HG03103 (cell line): ENCODE data around the gene MACROD1.
"Not testable (repeated sequence)": the region's sequence is repeated elsewhere in the genome, so short reads cannot be mapped to it uniquely, and the experiment has no call there.

ENCODE experiments used
- ATAC-seq: cut with Tn5 transposase; IDR thresholded peaks from one replicate; pipeline ENCODE4 v1.9.1; 2021; ENCODE audit warnings: low read depth; ENCODE audit not compliant: unreplicated experiment

Gene MACROD1

GRCh38 chr11:64060263-64060860 lies 105.6 kb downstream of the MACROD1 start:
- no peak for ATAC-seq

DNA sequence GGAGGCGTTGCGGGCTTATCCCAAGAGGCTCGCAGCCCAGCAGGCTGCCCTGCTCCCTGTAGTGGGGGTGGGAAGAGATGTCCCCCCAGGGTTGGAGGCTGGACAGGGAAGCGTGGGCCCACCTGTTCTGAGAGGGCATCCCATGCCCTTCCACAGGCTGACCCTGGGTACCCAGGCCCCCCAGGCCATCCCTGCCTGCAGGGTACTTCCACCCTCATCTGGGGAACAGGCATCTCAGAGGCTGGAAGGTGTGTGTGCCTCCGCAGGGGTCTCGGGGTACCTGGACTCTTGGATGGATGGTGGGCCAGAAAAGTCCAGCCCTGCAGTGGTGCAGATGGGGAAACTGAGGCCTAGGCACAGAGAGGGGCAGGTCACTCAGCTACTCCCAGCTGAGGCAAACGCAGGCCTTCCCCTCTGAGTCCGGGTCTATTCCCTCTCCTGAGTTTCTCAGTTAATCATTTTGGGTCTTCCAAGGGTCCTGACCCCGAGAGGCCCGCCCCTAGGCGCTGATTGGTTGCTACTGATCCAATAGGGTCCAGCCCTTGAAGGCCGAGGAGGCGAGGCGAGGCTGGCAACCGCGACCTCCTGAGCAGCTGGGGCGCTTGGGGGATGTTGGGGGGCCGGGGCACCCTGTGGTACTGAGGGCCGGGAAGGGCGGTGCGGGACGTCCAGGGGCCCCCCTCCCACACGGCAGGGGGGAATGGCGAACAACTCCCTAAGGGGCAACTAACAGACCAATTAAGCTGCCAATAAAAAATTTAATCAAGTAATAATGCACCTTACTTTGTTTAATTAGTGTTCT lies 106.4 kb downstream of the MACROD1 start:
- no peak for ATAC-seq

- ATAC-seq, result no peak
Observed at GRCh38 chr11:64058494-64058893, 107.4 kb downstream of the MACROD1 start.

- no peak for ATAC-seq
Observed at GRCh38 chr11:64057890-64058289, 108.0 kb downstream of the MACROD1 start.

DNA sequence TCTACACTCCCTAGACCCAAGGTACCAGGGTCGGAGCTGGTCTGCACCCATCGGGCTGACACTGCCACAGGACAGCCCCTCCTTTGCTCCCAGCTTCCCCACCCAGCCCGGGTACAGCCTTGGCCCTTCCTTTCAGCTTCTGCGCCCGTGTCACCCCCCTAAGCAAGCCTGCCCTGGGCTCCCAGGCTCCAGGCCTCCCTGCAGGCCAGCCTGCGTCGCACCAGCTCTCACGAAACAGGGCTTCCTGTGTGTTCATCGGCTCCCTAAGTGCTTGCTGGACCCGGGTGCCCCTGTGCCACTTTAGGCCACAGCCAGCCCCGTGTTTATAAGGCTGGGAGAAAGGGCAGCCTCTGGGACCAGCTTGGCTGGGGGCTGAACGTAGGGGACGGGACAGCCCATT lies 109.1 kb downstream of the MACROD1 start:
- no peak for ATAC-seq

DNA sequence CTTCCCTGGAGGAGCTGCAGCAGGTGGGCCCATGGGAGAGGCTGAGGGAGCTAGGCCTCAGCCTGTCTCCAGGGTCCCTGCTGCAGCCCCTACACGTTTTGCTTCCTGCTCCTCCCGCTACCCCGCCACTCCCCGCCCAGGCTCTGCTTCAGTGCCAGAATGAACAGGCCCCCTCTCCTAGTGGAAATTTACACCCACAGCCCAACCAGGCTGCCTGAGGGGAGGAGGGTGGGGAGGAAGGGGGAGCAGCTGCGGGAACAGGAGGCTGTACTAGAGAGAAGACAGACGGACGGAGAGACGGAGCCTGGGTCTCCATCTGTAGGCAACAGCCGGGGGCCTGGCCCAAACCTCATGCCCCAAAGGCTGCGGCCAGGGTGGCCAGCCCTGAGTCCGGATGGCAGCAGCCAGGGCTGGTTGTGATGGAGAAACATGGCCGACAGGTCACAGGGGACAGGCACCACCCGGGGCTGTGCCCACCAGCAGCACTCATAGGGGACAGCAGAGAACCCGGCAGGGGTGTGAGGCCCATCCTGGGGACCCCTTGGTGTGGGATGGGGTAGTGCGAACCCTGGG lies 109.6 kb downstream of the MACROD1 start:
- no peak for ATAC-seq

- ATAC-seq, result no peak
Observed at GRCh38 chr11:64055077-64055476, 110.8 kb downstream of the MACROD1 start.

- no peak for ATAC-seq
Observed at GRCh38 chr11:64053699-64054098, 112.2 kb downstream of the MACROD1 start.

GRCh38 chr11:64052938-64053622 lies 112.8 kb downstream of the MACROD1 start:
- ATAC-seq, result no peak

DNA sequence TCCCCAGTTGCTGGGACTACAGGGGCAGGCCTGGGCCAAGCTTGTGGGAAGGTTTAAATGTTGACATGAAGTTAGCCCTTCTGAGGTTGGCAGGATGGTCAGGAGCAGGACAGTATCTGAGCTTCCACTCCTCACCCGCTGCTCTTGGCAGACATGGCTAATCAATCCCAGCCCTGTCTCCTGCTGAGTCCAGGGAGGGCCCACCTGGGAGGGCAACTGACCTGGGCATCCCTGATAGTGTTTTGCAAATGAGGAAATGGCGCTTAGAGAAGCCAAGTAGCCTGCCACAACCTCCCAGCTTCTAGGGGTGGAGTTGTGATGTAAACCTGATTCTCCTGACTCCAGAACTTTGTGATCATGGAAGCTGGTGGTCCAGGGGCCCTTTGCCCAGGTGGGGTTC lies 113.5 kb downstream of the MACROD1 start:
- no peak for ATAC-seq

DNA sequence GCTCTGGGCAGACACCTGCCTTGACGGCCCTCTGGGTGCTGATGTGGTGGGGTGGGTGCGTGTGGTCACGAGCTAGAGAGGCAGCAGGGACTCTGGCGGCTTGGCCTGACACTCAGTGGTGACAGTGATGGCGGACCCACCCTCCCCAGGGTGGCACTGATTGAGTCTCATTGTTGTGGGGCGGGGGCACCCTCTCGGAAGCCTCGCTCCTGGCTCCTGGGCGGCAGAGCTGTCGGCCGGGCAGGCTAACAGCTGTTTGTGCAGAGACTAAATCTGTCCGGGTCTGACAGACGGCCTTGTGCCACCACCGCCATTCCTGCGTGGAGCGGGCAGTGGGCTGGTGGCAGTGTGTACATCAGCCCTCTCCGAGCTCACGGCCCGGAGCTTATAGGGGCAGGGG lies 114.6 kb downstream of the MACROD1 start:
- no peak for ATAC-seq

DNA sequence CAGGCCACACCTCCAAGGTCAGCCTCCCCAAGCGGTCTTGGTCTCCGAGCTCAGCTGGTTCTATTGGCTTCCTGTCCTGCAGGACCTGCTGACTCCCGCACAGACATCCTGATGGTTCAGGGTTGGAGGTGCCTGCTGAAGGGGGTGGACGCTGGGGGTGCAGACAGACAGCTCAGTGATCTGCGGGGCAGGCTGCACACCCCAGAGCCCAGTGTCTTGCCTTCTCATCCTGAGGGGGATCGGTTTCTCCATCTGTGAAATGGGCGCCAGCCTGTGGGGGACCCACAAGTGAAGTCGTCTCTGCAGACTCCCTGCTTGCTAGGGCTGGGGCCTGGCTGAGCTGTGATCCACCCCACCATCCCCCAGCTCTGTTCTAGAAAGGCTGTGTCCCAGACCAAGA lies 116.4 kb downstream of the MACROD1 start:
- no peak for ATAC-seq

DNA sequence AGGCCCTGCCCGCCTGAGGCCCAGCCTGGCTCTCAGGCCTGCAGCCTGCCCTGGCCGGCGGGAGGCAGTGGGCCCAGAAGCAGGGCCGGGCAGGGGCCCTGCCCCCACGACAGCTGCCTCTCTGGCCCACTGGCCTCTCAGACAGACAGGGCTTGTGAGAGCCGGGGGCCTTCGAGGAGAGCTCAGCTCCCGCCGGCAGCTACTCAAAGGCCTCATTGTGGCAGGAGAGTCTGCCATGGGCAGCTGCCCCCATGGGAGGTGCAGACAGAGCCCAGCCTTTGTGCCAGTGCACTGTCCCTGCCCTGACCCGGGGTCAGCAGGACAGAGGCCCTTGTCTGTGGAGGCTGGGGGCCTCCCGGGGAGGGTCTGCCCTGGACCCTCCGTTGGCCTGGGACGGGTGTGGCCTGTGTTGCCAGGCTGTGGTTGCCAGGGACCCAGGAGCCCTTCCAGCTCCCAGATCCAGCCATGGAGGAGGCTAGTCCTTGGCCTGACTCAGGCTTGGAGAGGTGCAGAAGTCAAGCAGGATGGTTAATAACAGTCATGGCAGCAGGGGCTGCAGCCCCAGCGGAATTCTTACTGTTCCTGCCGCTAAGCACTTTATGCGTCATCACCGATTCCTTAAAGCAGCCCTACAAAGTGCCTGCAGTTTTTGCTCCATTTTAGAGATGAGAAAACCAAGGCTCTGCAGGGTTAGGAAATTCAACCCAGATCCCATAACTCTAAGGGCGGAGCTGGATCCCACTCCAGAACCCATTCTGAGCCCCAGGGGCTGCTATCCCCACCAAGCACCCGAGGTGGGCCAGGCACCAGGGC lies 117.7 kb downstream of the MACROD1 start:
- ATAC-seq, result no peak

GRCh38 chr11:64047373-64047772 lies 118.5 kb downstream of the MACROD1 start:
- ATAC-seq, result not testable (repeated sequence)

- no peak for ATAC-seq
Observed at GRCh38 chr11:64045700-64046099, 120.2 kb downstream of the MACROD1 start.

DNA sequence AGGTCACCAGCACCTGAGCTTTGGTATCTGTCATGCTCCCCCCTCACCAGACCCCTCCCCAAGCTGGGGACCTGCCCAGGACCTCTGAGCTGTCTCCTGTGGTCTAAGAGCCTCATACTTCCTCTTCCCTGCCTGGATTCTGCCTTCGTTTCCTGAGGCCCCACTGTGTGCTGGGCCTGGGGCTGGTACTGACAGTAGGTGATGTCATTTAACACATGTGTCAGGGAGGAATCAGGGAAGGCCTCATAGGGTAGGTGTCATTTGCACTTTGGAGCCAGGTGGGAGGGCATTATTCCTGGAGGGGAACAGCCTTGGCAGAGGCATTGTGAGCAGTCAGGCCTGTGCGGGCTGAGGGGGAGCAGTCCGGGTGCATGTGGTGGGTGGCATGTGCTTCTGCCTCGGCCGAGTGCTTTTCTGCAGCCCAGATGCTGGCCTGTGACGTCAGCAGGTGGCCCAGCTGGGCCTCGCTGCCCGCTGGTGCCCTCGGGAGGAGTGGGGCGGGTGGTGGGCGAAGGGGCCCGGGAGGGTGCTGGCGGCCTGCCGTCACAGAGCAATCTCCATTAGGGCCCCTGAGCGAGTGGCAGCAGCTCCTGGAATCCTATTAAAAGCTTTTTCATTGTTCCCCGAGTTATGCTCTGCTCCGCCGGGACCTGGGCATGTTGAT lies 121.1 kb downstream of the MACROD1 start:
- ATAC-seq, result no peak

GRCh38 chr11:64043545-64043944 lies 122.4 kb downstream of the MACROD1 start:
- ATAC-seq, result no peak

- ATAC-seq, result no peak
Observed at GRCh38 chr11:64042301-64042700, 123.6 kb downstream of the MACROD1 start.

DNA sequence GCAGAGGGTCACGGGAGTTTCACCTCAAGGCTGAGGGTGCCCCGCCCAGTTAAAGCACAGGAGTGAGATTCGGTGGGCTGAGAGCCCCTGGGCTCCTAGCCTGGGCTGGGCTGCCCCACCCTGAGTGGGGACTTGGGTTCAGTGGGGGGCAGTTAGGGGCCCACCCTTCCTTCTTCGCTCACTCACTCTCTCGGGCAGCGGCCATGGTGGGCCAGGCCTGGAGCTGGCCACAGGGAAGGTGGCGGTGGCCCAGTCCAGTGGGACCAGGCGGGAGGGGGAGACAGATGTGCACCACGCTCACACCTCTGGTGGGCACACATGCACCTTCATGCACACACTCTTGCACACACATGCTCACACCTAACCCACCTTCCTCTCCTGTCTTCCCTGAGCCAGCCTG lies 124.1 kb downstream of the MACROD1 start:
- no peak for ATAC-seq

DNA sequence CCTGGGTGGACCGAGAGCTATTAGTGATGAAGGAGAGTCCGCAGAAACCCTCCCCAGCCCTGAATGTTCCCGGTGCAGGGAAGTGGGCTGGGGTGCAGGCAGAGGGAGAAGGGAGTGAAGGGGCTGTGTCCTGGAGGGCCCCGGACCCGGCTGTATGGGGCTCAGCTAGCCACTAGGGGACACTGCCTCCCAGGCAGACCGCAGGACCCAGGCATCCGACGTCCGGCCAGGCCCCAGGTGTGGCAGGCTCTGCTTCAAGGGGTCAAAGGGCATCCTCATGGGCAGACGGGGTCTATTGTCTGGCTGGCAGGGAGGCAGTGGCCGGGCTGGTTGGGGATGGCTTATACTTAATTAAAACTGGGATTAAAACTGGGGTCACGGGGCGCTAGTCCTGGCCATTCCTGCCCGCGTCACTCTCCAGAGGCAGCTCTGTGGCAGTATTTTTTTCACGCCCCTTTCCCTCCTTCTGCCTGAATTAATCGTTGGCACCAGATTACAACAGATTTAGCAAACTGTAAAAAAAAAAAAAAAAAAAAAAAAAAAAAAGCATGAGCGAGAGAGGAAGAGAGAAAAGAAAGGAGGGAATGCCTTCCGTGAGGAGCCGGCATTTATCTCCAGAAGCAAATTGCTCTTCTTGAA lies 125.1 kb downstream of the MACROD1 start:
- ATAC-seq, result no peak
